Measurements from ENCODE around the gene LBH.

Gene LBH

GRCh38 chr2:30301551-30301950 lies 70.2 kb downstream of the LBH start:
- no peak overlapping the region for H3K27ac ChIP-seq

GRCh38 chr2:30302566-30302965 lies 71.2 kb downstream of the LBH start:
- H3K27ac ChIP-seq = no peak overlapping the region
- TF ChIP-seq ZFX (IDR thresholded peaks at IDR 0.05; ENCODE audit: borderline replicate concordance) (no peak), CTCF (IDR thresholded peaks at IDR 0.05) (no peak)

More at GRCh38 chr2:30301551-30301950, 70.2 kb downstream of the LBH start:
- TF ChIP-seq CTCF (IDR thresholded peaks at IDR 0.05) = no peak
- no peak for TF ChIP-seq ZFX (IDR thresholded peaks at IDR 0.05; ENCODE audit: borderline replicate concordance)

GRCh38 chr2:30303095-30303494 lies 71.8 kb downstream of the LBH start:
- H3K27ac ChIP-seq = no peak overlapping the region
- TF ChIP-seq ZFX (IDR thresholded peaks at IDR 0.05; ENCODE audit: borderline replicate concordance) = no peak
- TF ChIP-seq CTCF (IDR thresholded peaks at IDR 0.05) = no peak

GRCh38 chr2:30305235-30305634 lies 73.9 kb downstream of the LBH start:
- TF ChIP-seq ZFX (IDR thresholded peaks at IDR 0.05; ENCODE audit: borderline replicate concordance) (no peak), CTCF (IDR thresholded peaks at IDR 0.05) (no peak)
- H3K27ac ChIP-seq = no peak overlapping the region

- no peak overlapping the region for H3K27ac ChIP-seq
- TF ChIP-seq ZFX (IDR thresholded peaks at IDR 0.05; ENCODE audit: borderline replicate concordance) = no peak
- TF ChIP-seq CTCF (IDR thresholded peaks at IDR 0.05) = no peak
These were observed 75.2 kb downstream of the LBH start for GRCh38 chr2:30306522-30306921.

GRCh38 chr2:30308280-30308679 lies 76.9 kb downstream of the LBH start:
- no peak for TF ChIP-seq ZFX (IDR thresholded peaks at IDR 0.05; ENCODE audit: borderline replicate concordance)
- TF ChIP-seq CTCF (IDR thresholded peaks at IDR 0.05) = no peak
- no peak overlapping the region for H3K27ac ChIP-seq

Measured in 22Rv1 (cell line).